Omental fat pad (tissue), 4 donors: ENCODE measurements around the gene TRAPPC11. TPM values are rescaled to one million over a fixed set of nuclear protein-coding genes. Genes with fewer than 3 reads are reported as not detected.

Experiments
- ATAC-seq: fragments of 150-250 bp; one replicate; pipeline ENCODE4 v1.9.1; 2016; ENCODE audit warnings: mild to moderate bottlenecking, moderate library complexity; ENCODE audit not compliant: low FRiP score
- DNase-seq: peaks from one replicate; pipeline ENCODE4 v3.0.0-alpha.2; 2019; ENCODE audit warnings: low spot score
- total RNA-seq, 4 donors: library from RNA; depleted of rRNA; stranded (reverse); fragments of >200 nt; gene quantifications; one replicate each; pipeline ENCODE4 v1.1.0, GENCODE V29; 2016
- TF ChIP-seq, protein P1 (sequence below), 3 donors: fragments of 450-650 bp; IDR thresholded peaks; one replicate each; pipeline ENCODE4 v1.5.1; 2016 to 2017; ENCODE audit warnings: antibody characterized with exemption in 3 of 3, mild to moderate bottlenecking in 3 of 3, moderate library complexity in 2 of 3

The TRAPPC11 gene
- total RNA-seq, 4 donors from 2014 or later, result 31.1 to 76.9 (median 42.1) TPM

DNA sequence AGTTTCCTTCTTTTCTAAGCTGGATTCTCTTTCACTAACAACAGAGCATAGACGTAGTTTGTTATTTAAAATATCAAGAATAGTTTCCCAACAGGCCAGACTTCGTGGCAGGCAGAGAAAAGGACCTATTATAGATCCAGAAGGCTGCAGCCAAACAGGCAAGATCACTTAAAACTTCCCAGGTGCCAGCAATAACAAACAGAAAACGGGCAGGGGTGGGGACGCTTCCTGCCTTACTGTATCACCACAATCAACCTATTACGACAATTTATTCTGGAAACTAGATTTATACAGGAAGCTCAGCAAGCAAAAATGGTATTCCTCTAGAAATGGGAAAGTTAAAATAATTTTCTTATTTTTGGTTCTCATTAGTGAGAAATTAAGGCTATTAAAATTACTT lies 22.2 kb upstream of the TRAPPC11 start:
- DNase-seq (no peak), ATAC-seq (no peak)
- TF ChIP-seq, protein P1, sequence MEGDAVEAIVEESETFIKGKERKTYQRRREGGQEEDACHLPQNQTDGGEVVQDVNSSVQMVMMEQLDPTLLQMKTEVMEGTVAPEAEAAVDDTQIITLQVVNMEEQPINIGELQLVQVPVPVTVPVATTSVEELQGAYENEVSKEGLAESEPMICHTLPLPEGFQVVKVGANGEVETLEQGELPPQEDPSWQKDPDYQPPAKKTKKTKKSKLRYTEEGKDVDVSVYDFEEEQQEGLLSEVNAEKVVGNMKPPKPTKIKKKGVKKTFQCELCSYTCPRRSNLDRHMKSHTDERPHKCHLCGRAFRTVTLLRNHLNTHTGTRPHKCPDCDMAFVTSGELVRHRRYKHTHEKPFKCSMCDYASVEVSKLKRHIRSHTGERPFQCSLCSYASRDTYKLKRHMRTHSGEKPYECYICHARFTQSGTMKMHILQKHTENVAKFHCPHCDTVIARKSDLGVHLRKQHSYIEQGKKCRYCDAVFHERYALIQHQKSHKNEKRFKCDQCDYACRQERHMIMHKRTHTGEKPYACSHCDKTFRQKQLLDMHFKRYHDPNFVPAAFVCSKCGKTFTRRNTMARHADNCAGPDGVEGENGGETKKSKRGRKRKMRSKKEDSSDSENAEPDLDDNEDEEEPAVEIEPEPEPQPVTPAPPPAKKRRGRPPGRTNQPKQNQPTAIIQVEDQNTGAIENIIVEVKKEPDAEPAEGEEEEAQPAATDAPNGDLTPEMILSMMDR (IDR thresholded peaks at IDR 0.05), result no peak

DNA sequence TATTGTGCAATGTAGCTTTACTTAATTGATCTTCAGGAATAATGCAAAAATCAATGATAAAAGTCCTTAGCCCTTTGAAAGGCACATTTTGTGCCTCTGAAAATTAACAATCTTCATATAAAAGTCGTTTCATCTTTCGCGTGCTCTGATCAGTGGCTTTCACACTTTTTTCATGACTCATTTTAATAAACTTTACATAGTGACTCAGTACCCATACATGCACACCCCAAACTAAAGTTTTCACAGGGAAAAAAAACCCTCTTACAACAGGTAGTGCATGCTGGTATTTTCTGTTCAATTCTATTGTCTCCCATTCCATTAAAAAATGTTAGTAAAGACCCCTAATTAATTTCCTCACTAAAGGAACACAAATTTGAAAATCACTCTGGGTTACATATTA lies 21.6 kb upstream of the TRAPPC11 start:
- no peak for DNase-seq
- TF ChIP-seq, protein P1 (IDR thresholded peaks at IDR 0.05), result no peak
- ATAC-seq, result no peak

DNA sequence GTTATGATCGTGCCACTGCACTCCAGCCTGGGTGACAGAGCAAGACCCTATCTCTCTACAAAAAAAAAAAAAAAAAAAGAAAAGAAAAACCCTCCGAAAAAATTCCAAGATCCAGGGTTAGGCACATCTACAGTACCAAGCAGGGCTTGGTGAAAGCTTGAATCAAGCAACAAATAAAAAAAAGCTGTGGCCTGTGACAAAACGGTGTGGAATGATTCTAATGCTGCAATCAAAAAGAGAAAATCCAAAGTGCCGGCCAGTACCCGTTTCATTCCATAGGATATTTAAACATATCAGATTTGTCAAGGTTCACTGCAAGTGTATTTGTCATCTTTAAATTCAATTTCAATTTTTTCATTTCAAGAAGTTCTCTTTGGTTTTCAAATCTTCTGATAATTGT lies 20.7 kb upstream of the TRAPPC11 start:
- DNase-seq (no peak), ATAC-seq (no peak)
- TF ChIP-seq, protein P1 (IDR thresholded peaks at IDR 0.05), result no peak

DNA sequence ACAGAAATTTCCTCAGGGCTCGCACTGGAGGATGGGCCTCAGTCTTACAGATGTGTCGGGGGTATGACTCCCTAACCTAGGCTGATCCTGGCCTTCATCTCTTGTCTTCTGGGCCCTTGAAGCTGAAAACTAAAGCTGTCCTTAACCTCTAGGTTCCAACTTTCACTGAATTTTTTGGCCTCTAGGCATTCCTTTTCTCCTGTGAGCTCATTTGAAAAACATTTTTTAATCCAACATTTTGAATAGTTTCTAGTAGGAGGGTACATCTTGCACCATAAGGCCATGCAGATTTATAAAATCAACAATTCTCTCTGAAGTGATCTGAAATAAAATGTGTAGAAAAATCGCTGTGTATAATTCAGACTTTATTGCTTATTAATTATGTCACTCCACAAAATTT lies 19.8 kb upstream of the TRAPPC11 start:
- TF ChIP-seq, protein P1 (IDR thresholded peaks at IDR 0.05), result no peak
- no peak for ATAC-seq
- DNase-seq, result no peak

DNA sequence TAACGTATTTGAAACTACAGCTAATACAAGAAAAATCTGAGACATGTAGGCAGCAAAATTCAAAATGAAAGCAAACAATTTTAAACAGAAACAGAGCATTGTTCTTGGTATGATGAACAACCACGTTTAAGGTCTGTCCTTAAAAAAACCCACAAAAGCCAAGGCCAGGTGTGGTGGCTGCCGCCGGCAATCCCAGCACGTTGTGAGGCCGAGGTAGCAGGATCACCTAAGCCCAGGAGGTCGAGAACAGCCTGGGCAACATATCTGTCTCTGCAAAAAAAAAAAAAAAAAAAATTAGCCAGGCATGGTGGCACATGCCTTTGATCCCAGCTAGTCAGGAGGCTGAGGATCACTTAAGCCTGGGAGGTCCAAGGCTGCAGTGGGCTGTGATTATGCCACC lies 13.8 kb upstream of the TRAPPC11 start:
- DNase-seq (no peak), ATAC-seq (no peak)
- TF ChIP-seq, protein P1 (IDR thresholded peaks at IDR 0.05), result no peak

DNA sequence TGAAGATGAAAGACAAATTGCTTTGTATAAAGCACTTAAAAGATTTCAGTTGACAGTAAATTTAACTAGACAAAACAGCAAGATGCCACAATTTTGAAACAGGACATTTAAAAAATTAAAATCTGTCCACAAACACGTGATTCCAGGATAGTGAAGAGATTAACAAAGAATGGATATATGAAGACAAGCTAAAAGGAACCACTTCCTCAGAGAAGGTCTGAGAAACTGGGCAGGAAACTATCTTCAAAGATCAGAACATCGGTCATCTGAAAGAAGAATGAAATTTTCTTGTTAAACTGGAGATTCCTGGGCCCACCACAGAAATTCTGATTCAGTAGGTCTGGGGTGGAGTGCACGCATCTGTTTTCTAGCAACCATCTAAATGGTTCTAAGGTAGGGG lies 1.5 kb upstream of the TRAPPC11 start:
- DNase-seq (no peak), ATAC-seq (no peak)
- TF ChIP-seq, protein P1 (IDR thresholded peaks at IDR 0.05), result no peak

DNA sequence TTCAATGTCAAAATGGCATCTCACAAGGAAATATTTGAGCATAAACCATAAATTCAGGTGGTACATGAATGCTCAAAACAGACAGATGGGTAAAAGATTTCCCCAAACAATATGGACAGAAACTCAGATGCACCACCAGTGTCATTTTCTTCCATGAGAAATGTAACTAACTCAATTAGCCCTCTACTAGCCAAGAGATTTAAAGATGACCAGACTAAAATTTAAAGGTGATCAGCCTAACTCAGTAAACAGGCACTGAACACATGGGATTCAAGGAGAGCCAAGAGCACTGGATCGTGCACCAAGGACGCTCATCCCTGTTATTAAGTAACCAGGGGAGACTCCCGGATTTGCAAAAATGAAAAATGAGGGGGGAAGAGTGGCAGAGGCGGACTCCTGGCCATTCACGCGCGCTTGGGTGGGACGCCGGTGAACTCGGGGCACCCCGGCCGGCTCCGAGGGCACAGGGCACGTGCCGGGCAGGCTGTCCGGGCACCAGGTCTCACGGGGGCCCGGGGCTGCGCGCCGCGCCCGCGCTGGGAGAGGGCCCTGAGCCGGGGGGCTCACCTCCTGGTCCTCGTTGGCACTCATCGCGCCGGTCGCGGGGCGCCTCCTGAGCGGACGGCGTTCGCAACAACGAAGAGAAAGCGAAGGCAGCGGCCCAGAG lies 598 bp upstream of the TRAPPC11 start:
- DNase-seq (peak; percentile 22), ATAC-seq (peak; percentile 45)
- TF ChIP-seq, protein P1 (IDR thresholded peaks at IDR 0.05), result no peak
